ENCODE data around the gene RFXANK. TPM values are rescaled to one million over a fixed set of nuclear protein-coding genes. Genes with fewer than 3 reads are reported as not detected.
A peak's percentile ranks its signal among the peaks of the same experiment; 100 is the strongest.
"Not testable (repeated sequence)": the region's sequence is repeated elsewhere in the genome, so short reads cannot be mapped to it uniquely, and the experiment has no call there.

Gene RFXANK
- polyA plus RNA-seq (ENCODE audit: insufficient read length in 3 of 3) = 10 to 100 TPM; 73.8 to 84.1 (median 77.0) TPM
- long read RNA-seq, donor 1, transcript RFXANK-203 (9 exons, 1,212 nt) = major isoform, 16 of 43 reads
- long read RNA-seq, donor 1, partial matches to known transcripts = 12 of 43 reads
- long read RNA-seq, donor 1, other reads (novel, unspliced or antisense) = 11 of 43 reads
- long read RNA-seq, donor 2, transcript RFXANK-203 (9 exons, 1,212 nt) = major isoform, 16 of 58 reads
- long read RNA-seq, donor 2, transcript RFXANK-202 (8 exons, 1,059 nt) = minor isoform, 5 of 58 reads
- long read RNA-seq, donor 2, partial matches to known transcripts = 10 of 58 reads
- long read RNA-seq, donor 2, other reads (novel, unspliced or antisense) = 25 of 58 reads
- long read RNA-seq, donor 3, transcript RFXANK-203 (9 exons, 1,212 nt) = major isoform, 9 of 49 reads
- long read RNA-seq, donor 3, transcript RFXANK-202 (8 exons, 1,059 nt) = minor isoform, 7 of 49 reads
- long read RNA-seq, donor 3, partial matches to known transcripts = 15 of 49 reads
- long read RNA-seq, donor 3, other reads (novel, unspliced or antisense) = 17 of 49 reads
- long read RNA-seq, donor 4, transcript RFXANK-203 (9 exons, 1,212 nt) = major isoform, 27 of 74 reads
- long read RNA-seq, donor 4, partial matches to known transcripts = 13 of 74 reads
- long read RNA-seq, donor 4, other reads (novel, unspliced or antisense) = 27 of 74 reads
- long read RNA-seq, donor 5, transcript RFXANK-203 (9 exons, 1,212 nt) = major isoform, 11 of 29 reads
- long read RNA-seq, donor 5, partial matches to known transcripts = 6 of 29 reads
- long read RNA-seq, donor 5, other reads (novel, unspliced or antisense) = 6 of 29 reads
- long read RNA-seq, donor 6, transcript RFXANK-203 (9 exons, 1,212 nt) = major isoform, 14 of 48 reads
- long read RNA-seq, donor 6, partial matches to known transcripts = 20 of 48 reads
- long read RNA-seq, donor 6, other reads (novel, unspliced or antisense) = 8 of 48 reads
- long read RNA-seq, donor 7, transcript RFXANK-203 (9 exons, 1,212 nt) = major isoform, 16 of 52 reads
- long read RNA-seq, donor 7, partial matches to known transcripts = 12 of 52 reads
- long read RNA-seq, donor 7, other reads (novel, unspliced or antisense) = 19 of 52 reads
- long read RNA-seq, donor 8, partial matches to known transcripts = 0 of 15 reads
- long read RNA-seq, donor 8, other reads (novel, unspliced or antisense) = 8 of 15 reads
- long read RNA-seq, donor 9, transcript RFXANK-203 (9 exons, 1,212 nt) = major isoform, 20 of 52 reads
- long read RNA-seq, donor 9, partial matches to known transcripts = 10 of 52 reads
- long read RNA-seq, donor 9, other reads (novel, unspliced or antisense) = 19 of 52 reads
- long read RNA-seq, donor 10, transcript RFXANK-203 (9 exons, 1,212 nt) = major isoform, 10 of 53 reads
- long read RNA-seq, donor 10, partial matches to known transcripts = 16 of 53 reads
- long read RNA-seq, donor 10, other reads (novel, unspliced or antisense) = 21 of 53 reads
- long read RNA-seq, donor 11, transcript RFXANK-203 (9 exons, 1,212 nt) = major isoform, 10 of 37 reads
- long read RNA-seq, donor 11, partial matches to known transcripts = 6 of 37 reads
- long read RNA-seq, donor 11, other reads (novel, unspliced or antisense) = 19 of 37 reads
- long read RNA-seq, donor 12, transcript RFXANK-203 (9 exons, 1,212 nt) = major isoform, 26 of 73 reads
- long read RNA-seq, donor 12, partial matches to known transcripts = 42 of 73 reads
- long read RNA-seq, donor 12, other reads (novel, unspliced or antisense) = 0 of 73 reads
- long read RNA-seq, donor 13, transcript RFXANK-203 (9 exons, 1,212 nt) = major isoform, 13 of 30 reads
- long read RNA-seq, donor 13, partial matches to known transcripts = 6 of 30 reads
- long read RNA-seq, donor 13, other reads (novel, unspliced or antisense) = 7 of 30 reads
- long read RNA-seq, donor 14 = 0 reads
- long read RNA-seq, donor 15 = 0 reads
- long read RNA-seq, donor 16, transcript RFXANK-203 (9 exons, 1,212 nt) = major isoform, 23 of 77 reads
- long read RNA-seq, donor 16, partial matches to known transcripts = 26 of 77 reads
- long read RNA-seq, donor 16, other reads (novel, unspliced or antisense) = 23 of 77 reads

- DNase-seq = peak; percentile 100
Measured at GRCh38 chr19:19192078-19192882, at the start of gene RFXANK, which contains the start of gene BORCS8. Gene RFXANK (plus strand): TSS chr19:19192258. CDS start chr19:19193947, 1,689 bp downstream. Gene BORCS8 (minus strand): TSS chr19:19192152. CDS start chr19:19192117, 35 bp downstream.

DNA sequence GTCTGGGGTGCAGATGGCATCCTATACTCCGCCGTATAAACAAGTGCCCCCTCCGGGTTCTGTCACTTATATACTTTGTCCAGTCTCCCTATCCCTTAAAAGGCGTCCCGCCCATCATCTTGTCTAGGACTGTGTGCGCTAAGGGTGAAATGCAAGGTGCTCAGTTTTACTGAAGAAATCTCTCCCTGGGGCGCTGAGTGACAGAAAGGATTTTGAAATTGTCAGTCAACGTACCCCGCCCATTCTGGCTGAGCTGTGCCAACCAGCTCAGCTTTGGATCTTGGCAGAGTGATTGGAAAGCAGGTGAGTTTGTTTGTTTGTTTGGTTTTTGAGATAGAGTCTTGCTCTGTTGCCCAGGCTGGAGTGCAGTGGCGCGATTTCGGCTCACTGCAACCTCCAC lies 49.7 kb upstream of the RFXANK start:
- no peak for DNase-seq

GRCh38 chr19:19145281-19145680 lies 46.8 kb upstream of the RFXANK start:
- DNase-seq = no peak

- DNase-seq = no peak
Measured at GRCh38 chr19:19145684-19146608, 46.1 kb upstream of the RFXANK start.

DNA sequence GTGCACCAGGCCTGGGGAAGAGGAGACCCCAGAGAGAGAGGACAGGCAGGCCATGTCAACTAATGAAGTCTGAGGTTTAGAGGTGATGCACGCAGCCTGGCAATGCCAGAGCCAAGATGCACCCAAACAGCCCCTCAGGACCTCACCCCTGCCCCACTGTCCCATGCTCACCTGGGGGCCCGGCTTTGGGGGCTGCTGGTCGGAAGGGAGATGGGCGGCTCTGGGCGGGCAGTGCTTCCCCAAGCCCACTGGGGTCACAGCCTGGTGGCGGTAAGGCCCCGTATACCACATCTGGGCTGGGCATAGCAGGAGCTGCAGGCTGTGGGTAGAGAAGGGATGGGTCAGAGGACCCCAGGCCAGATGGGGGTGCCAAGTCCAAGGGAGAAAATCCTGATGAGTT lies 45.2 kb upstream of the RFXANK start:
- DNase-seq = no peak

GRCh38 chr19:19147344-19147743 lies 44.7 kb upstream of the RFXANK start:
- DNase-seq = no peak

- not testable (repeated sequence) for DNase-seq
Measured at GRCh38 chr19:19148504-19148903, 43.6 kb upstream of the RFXANK start.

DNA sequence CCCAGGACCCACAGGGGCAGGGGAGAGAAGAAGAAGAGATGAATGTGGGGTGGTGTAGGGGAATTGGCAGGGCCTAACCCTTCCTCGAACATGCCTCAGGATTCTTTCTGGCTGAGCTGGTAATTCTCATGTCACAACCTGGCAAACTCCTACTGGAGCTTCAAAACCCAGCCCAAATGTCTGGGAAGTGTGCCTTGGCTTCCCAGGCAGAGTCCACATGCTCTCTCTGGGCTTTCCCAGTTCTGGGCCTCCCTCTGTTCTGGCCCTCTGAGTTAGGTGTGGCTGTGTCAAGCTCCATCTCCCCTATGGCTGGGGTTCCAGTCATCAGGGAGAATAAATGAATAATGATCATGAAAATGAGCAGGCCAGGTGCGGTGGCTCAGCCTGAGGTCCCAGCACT lies 42.6 kb upstream of the RFXANK start:
- DNase-seq = no peak

- no peak for DNase-seq
Measured at GRCh38 chr19:19151418-19151817, 40.6 kb upstream of the RFXANK start.

GRCh38 chr19:19152668-19153384 lies 39.2 kb upstream of the RFXANK start:
- no peak for DNase-seq

- DNase-seq = no peak
Measured at GRCh38 chr19:19154768-19155494, 37.1 kb upstream of the RFXANK start.

GRCh38 chr19:19155495-19156219 lies 36.4 kb upstream of the RFXANK start:
- DNase-seq = no peak

- DNase-seq = no peak
Measured at GRCh38 chr19:19157808-19158207, 34.2 kb upstream of the RFXANK start.

DNA sequence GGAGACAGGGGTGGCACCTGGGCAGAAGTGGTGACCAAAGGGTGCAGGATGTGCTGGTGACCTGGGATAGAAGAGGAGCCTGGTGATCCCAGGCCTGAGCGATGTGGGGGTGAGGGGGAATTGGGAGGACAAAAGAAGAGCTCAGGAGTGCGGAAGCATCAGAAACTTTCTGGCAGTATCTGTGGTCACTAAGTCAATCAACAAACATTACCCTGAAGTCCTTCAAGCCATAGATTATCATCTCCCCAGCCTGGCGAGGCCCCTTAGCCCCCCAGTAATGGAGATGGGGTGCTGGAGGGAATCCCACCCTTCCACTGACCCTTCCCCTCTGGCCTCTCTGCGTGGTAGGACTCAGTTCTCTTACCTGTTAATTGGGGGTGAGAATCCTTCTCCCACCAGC lies 32.5 kb upstream of the RFXANK start:
- DNase-seq = no peak

DNA sequence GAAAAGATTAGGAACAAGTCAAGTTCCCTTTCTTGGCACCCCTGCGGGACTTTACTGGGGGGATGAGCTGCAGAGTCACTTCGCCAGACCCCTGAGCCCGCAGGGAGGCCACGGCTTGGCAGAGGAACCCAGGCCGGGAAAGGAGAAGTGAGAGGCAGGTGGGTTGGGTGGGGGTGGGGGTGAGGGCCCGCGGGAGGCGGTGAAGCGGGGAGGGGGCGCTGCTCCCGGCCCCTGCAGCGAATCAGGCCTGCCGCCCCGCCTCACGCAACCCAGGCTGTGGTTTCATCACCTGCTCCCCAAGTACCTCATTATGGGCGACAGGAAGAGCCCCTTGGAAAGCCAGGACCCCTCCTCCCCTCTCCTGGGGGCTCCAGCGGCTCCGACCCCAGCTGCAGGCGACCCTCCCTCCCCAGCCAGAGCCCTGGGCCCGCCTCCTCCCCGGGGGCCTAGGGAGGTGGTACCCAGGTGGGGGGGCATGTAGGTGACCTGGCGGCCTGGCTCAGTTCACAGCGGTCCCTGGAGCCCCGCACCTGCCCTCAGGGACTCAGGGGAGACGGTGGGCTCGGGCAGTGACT lies 31.5 kb upstream of the RFXANK start:
- DNase-seq = no peak

GRCh38 chr19:19162495-19162894 lies 29.6 kb upstream of the RFXANK start:
- no peak for DNase-seq
